ENCODE results near the gene SLC17A9.

SLC17A9 gene

DNA sequence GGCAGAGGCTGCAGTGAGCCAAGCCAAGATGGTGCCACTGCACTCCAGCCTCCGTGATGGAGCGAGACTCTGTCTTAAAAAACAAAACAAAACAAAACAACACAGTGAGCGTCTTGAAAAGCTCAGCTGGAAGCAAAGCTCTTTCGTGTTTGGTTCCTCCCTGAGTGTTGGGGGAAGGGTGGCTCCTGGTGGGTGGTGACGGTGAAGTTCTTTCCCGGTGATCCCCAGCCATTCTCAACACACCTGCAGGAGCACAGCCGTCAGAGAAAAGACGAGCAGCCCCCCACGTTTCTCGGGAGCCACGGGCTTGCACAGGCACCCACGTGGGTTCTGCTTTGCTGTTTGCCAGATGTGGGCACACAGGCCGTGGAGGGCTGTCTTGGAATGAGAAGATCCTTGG is 51.0 kb downstream of the SLC17A9 start:
- TF ChIP-seq CTCF (IDR thresholded peaks at IDR 0.05; ENCODE audit: borderline replicate concordance, insufficient read depth, low read depth, low read length), result no peak
- no peak overlapping the region for H3K4me3 ChIP-seq (ENCODE audit: low read depth, low read length)

GRCh38 chr20:63004607-63005364 is 52.3 kb downstream of the SLC17A9 start:
- H3K4me3 ChIP-seq (ENCODE audit: low read depth, low read length), result no peak overlapping the region
- TF ChIP-seq CTCF (IDR thresholded peaks at IDR 0.05; ENCODE audit: borderline replicate concordance, insufficient read depth, low read depth, low read length), result no peak

GRCh38 chr20:63005365-63005861 is 52.9 kb downstream of the SLC17A9 start:
- no peak for TF ChIP-seq CTCF (IDR thresholded peaks at IDR 0.05; ENCODE audit: borderline replicate concordance, insufficient read depth, low read depth, low read length)
- no peak overlapping the region for H3K4me3 ChIP-seq (ENCODE audit: low read depth, low read length)

GRCh38 chr20:63005862-63006539 is 53.5 kb downstream of the SLC17A9 start:
- no peak for TF ChIP-seq CTCF (IDR thresholded peaks at IDR 0.05; ENCODE audit: borderline replicate concordance, insufficient read depth, low read depth, low read length)
- no peak overlapping the region for H3K4me3 ChIP-seq (ENCODE audit: low read depth, low read length)

GRCh38 chr20:63006540-63007359 is 54.2 kb downstream of the SLC17A9 start, which contains the start of gene BHLHE23:
TSS of gene BHLHE23 (minus strand) at chr20:63006964. CDS start at chr20:63006774, 190 bp downstream.
- H3K4me3 ChIP-seq (ENCODE audit: low read depth, low read length), result no peak within 1 kb of the TSS
- no peak for TF ChIP-seq CTCF (IDR thresholded peaks at IDR 0.05; ENCODE audit: borderline replicate concordance, insufficient read depth, low read depth, low read length)

- H3K4me3 ChIP-seq (ENCODE audit: low read depth, low read length), result no peak overlapping the region
- no peak for TF ChIP-seq CTCF (IDR thresholded peaks at IDR 0.05; ENCODE audit: borderline replicate concordance, insufficient read depth, low read depth, low read length)
Observed at GRCh38 chr20:63007360-63007645, 54.8 kb downstream of the SLC17A9 start.
